Muscle layer of duodenum (tissue), 2 donors: Measurements from ENCODE around the gene MAGEA1.
"Not testable (repeated sequence)": the region's sequence is repeated elsewhere in the genome, so short reads cannot be mapped to it uniquely, and the experiment has no call there.

Source experiments
- H3K27ac ChIP-seq: one replicate; pipeline ENCODE4 v1.7.0; 2013; ENCODE audit warnings: mild to moderate bottlenecking, low read length
- H3K27me3 ChIP-seq: one replicate; pipeline ENCODE4 v1.7.0; 2013; ENCODE audit warnings: low read depth, mild to moderate bottlenecking, control low read depth, low read length
- H3K36me3 ChIP-seq, 2 donors: one replicate each; pipeline ENCODE4 v1.7.0; 2013; ENCODE audit warnings: low read length in 2 of 2, control low read depth in 1 of 2, mild to moderate bottlenecking in 1 of 2; ENCODE audit not compliant: insufficient read depth in 2 of 2, control insufficient read depth in 1 of 2
- H3K4me1 ChIP-seq, 2 donors: one replicate each; pipeline ENCODE4 v1.7.0; 2013; ENCODE audit warnings: low read length in 2 of 2, mild to moderate bottlenecking in 2 of 2, control low read depth in 1 of 2, moderate library complexity in 1 of 2; ENCODE audit not compliant: insufficient read depth in 2 of 2, control insufficient read depth in 1 of 2
- H3K4me3 ChIP-seq, 2 donors: one replicate each; pipeline ENCODE4 v1.7.0; 2013; ENCODE audit warnings: low read length in 2 of 2, low read depth in 1 of 2, mild to moderate bottlenecking in 1 of 2
- H3K9me3 ChIP-seq, 2 donors: one replicate each; pipeline ENCODE4 v1.7.0; 2013; ENCODE audit warnings: low read length in 2 of 2, control low read depth in 1 of 2, mild to moderate bottlenecking in 1 of 2; ENCODE audit not compliant: control insufficient read depth in 1 of 2
- donor health status: healthy.

The MAGEA1 gene

DNA sequence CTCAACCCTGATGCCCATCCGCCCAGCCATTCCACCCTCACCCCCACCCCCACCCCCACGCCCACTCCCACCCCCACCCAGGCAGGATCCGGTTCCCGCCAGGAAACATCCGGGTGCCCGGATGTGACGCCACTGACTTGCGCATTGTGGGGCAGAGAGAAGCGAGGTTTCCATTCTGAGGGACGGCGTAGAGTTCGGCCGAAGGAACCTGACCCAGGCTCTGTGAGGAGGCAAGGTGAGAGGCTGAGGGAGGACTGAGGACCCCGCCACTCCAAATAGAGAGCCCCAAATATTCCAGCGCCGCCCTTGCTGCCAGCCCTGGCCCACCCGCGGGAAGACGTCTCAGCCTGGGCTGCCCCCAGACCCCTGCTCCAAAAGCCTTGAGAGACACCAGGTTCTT, at the start of gene MAGEA1:
TSS of gene MAGEA1 (plus strand) at position 154 of the 400 bp plus-strand sequence. CDS start 3,106 bp downstream, outside the sequence.
- no peaks in the 10 kb centered on the region for H3K4me1 ChIP-seq
- H3K27ac ChIP-seq = no peak within 1 kb of the TSS
- H3K36me3 ChIP-seq = no peaks in the 10 kb centered on the region
- no peaks in the 10 kb centered on the region for H3K9me3 ChIP-seq
- no peak within 1 kb of the TSS for H3K4me3 ChIP-seq
- H3K27me3 ChIP-seq = no peaks in the 10 kb centered on the region

GRCh38 chrX:153132924-153133323, 46.2 kb upstream of the MAGEA1 start:
- not testable (repeated sequence) for H3K27ac ChIP-seq, H3K4me1 ChIP-seq, H3K4me3 ChIP-seq, H3K9me3 ChIP-seq, H3K27me3 ChIP-seq, H3K36me3 ChIP-seq

DNA sequence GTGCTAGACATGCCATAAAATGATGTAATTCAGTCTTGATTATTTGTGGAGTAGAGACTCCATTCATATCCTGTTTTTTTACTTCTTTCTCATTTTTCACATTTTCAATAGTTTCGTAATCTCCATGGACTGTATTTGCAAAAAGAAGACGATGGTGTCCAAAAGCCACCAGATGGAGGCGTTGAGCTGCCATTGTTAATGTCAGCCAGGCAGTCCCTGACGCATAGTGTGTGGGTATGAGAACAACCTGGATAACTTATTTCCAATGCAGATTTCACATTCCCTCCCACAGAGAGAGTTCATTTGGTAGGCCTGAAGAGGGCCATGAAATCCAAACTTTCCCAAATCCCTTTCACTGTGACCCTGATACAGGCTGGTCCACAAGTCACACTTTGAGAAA, 40.0 kb upstream of the MAGEA1 start:
- H3K27me3 ChIP-seq, H3K9me3 ChIP-seq, H3K36me3 ChIP-seq, H3K27ac ChIP-seq, H3K4me3 ChIP-seq, H3K4me1 ChIP-seq: not testable (repeated sequence)

DNA sequence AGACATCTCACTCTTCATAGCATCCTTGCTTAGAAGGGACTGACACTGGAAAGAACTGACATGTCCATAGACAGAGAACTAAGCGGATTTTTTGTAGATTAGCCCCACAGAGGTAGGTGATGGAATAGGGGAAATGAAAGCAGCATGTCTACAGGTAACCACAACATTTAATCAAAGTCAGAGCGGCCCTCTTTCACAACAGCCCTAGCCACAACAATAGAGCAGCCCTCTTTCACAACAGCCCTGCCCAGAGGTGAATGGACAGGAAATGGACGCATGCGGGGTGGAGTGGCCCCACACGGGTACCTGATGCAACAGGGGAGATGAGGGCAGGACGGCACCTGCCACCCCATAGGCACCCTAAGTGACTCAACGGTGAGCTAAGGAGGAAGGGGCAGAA, 32.8 kb upstream of the MAGEA1 start:
- not testable (repeated sequence) for H3K9me3 ChIP-seq, H3K4me1 ChIP-seq, H3K4me3 ChIP-seq, H3K27ac ChIP-seq, H3K27me3 ChIP-seq, H3K36me3 ChIP-seq

- Histone ChIP-seq H3K36me3 (no peaks in the 10 kb centered on the region), H3K4me3 (no peak overlapping the region), H3K27ac (no peak overlapping the region), H3K9me3 (no peaks in the 10 kb centered on the region), H3K4me1 (no peaks in the 10 kb centered on the region), H3K27me3 (no peaks in the 10 kb centered on the region)
Observed at GRCh38 chrX:153153516-153153915, 25.6 kb upstream of the MAGEA1 start.

DNA sequence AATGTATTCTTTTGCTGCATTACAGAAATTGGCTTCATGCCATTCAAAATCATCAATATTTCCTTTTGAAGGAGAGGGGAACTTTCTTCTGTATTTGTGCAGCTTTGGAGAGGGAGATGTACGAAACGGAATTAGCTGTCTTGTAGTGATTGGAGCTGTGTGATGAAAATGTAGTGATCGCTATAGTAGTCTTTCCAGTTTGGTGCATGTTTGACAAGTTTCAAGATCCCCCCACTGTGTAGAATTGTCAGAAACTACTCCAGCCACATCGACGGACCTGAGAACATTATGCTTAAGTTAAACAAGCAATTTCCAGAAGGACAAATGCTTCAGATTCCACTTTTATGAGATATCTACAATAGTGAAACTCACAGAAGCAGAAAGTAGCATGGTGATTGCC, 21.6 kb upstream of the MAGEA1 start:
- Histone ChIP-seq H3K36me3 (no peaks in the 10 kb centered on the region), H3K27ac (no peak overlapping the region), H3K4me1 (no peaks in the 10 kb centered on the region), H3K9me3 (no peaks in the 10 kb centered on the region), H3K27me3 (no peaks in the 10 kb centered on the region), H3K4me3 (no peak overlapping the region)

GRCh38 chrX:153158319-153158718, 20.8 kb upstream of the MAGEA1 start:
- H3K4me1 ChIP-seq = no peaks in the 10 kb centered on the region
- no peak overlapping the region for H3K27ac ChIP-seq
- H3K36me3 ChIP-seq = no peaks in the 10 kb centered on the region
- H3K4me3 ChIP-seq = no peak overlapping the region
- H3K27me3 ChIP-seq = no peaks in the 10 kb centered on the region
- H3K9me3 ChIP-seq = no peaks in the 10 kb centered on the region

DNA sequence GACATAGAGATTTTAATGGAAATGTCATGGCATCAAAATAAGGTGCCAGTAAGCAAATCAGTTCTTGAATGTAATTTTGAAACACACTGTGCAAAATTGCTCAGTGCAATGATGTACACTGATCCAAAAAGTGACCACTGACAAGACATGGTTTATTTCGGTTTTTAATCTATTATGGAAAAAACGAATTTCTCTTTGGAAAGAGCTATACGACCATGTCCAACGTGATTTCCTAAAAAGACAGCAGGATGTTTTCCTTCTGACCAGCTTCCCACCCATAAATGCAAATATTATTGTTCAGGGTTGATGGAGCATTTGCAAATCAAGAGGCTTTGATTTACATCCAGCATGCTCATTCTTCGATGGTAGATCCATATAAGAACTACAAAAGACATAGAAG, 17.1 kb upstream of the MAGEA1 start:
- Histone ChIP-seq H3K9me3 (peaks cover 0 to 3% of the 10 kb centered on the region in 2 donors), H3K36me3 (no peaks in the 10 kb centered on the region), H3K4me1 (no peaks in the 10 kb centered on the region), H3K27me3 (no peaks in the 10 kb centered on the region), H3K4me3 (no peak overlapping the region), H3K27ac (no peak overlapping the region)

- Histone ChIP-seq H3K9me3 (peaks cover 0 to 3% of the 10 kb centered on the region in 2 donors), H3K27me3 (no peaks in the 10 kb centered on the region), H3K4me3 (no peak overlapping the region), H3K36me3 (no peaks in the 10 kb centered on the region), H3K4me1 (no peaks in the 10 kb centered on the region), H3K27ac (no peak overlapping the region)
Observed at GRCh38 chrX:153164733-153165132, 14.4 kb upstream of the MAGEA1 start.

GRCh38 chrX:153168423-153168822, 10.7 kb upstream of the MAGEA1 start:
- not testable (repeated sequence) for H3K36me3 ChIP-seq, H3K27me3 ChIP-seq, H3K4me3 ChIP-seq, H3K4me1 ChIP-seq, H3K27ac ChIP-seq, H3K9me3 ChIP-seq

GRCh38 chrX:153181822-153182221, 2.7 kb downstream of the MAGEA1 start:
- Histone ChIP-seq H3K4me1 (no peaks in the 10 kb centered on the region), H3K36me3 (no peaks in the 10 kb centered on the region), H3K27me3 (no peaks in the 10 kb centered on the region), H3K27ac (no peak overlapping the region), H3K9me3 (no peaks in the 10 kb centered on the region), H3K4me3 (no peak overlapping the region)

- Histone ChIP-seq H3K27me3 (no peaks in the 10 kb centered on the region), H3K36me3 (no peaks in the 10 kb centered on the region), H3K9me3 (no peaks in the 10 kb centered on the region), H3K4me1 (no peaks in the 10 kb centered on the region), H3K27ac (no peak overlapping the region), H3K4me3 (no peak overlapping the region)
Observed at GRCh38 chrX:153184787-153185186, 5.7 kb downstream of the MAGEA1 start.
